ENCODE data around the gene ZNF574.

ZNF574 gene

GRCh38 chr19:42069619-42070351, 6.2 kb upstream of the ZNF574 start, which contains the start of gene GRIK5:
Gene GRIK5 (minus strand): TSS chr19:42070206. CDS start chr19:42065770, 4,436 bp downstream.
- H3F3A ChIP-seq (ENCODE audit: low read depth), result no peaks in the 10 kb centered on the region
- H3K79me2 ChIP-seq (ENCODE audit: insufficient read depth, low read length), result peaks cover 4% of the 10 kb centered on the region; the same call in 1 of the 2 replicates
- H3K9me2 ChIP-seq (replicated peaks; ENCODE audit: low read depth, low read length), result no peaks in the 10 kb centered on the region
- no peak within 1 kb of the TSS for H3K9ac ChIP-seq (ENCODE audit: low read depth, low read length, poor library complexity, severe bottlenecking)
- H3K27me3 ChIP-seq (ENCODE audit: insufficient read depth, low read length, poor library complexity, severe bottlenecking), result no peaks in the 10 kb centered on the region
- peaks cover 4% of the 10 kb centered on the region for H3K4me1 ChIP-seq (ENCODE audit: insufficient read depth, low read length, poor library complexity, severe bottlenecking)
- H3K4me2 ChIP-seq (ENCODE audit: low read depth, low read length, poor library complexity, severe bottlenecking), result no peak within 1 kb of the TSS
- H3K36me3 ChIP-seq (ENCODE audit: insufficient read depth, low read length), result no peaks in the 10 kb centered on the region
- no peaks in the 10 kb centered on the region for H4K20me1 ChIP-seq (ENCODE audit: insufficient read depth, low read length, poor library complexity, severe bottlenecking)
- H3K4me3 ChIP-seq (ENCODE audit: low read length, poor library complexity, severe bottlenecking), result no peak within 1 kb of the TSS
- TF ChIP-seq EZH2phosphoT487 (IDR thresholded peaks at IDR 0.05; ENCODE audit: borderline replicate concordance) (no peak), CTCF (conservative IDR thresholded peaks at IDR 0.05; ENCODE audit: low read length) (no peak)
- H2AFZ ChIP-seq (ENCODE audit: low read length), result no peak within 1 kb of the TSS
- no peaks in the 10 kb centered on the region for H3K9me3 ChIP-seq (ENCODE audit: insufficient read depth, low read depth, low read length)

GRCh38 chr19:42071247-42071646, 4.7 kb upstream of the ZNF574 start:
- no peaks in the 10 kb centered on the region for H3F3A ChIP-seq (ENCODE audit: low read depth)
- peaks cover 10% of the 10 kb centered on the region; the same call in 1 of the 2 replicates for H3K79me2 ChIP-seq (ENCODE audit: insufficient read depth, low read length)
- peaks cover under 1% of the 10 kb centered on the region for H4K20me1 ChIP-seq (ENCODE audit: insufficient read depth, low read length, poor library complexity, severe bottlenecking)
- H3K36me3 ChIP-seq (ENCODE audit: insufficient read depth, low read length), result no peaks in the 10 kb centered on the region
- no peaks in the 10 kb centered on the region for H3K27me3 ChIP-seq (ENCODE audit: insufficient read depth, low read length, poor library complexity, severe bottlenecking)
- H3K4me1 ChIP-seq (ENCODE audit: insufficient read depth, low read length, poor library complexity, severe bottlenecking), result peaks cover 7% of the 10 kb centered on the region
- H3K4me3 ChIP-seq (ENCODE audit: low read length, poor library complexity, severe bottlenecking), result no peak overlapping the region
- no peak overlapping the region for H2AFZ ChIP-seq (ENCODE audit: low read length)
- no peaks in the 10 kb centered on the region for H3K9me2 ChIP-seq (replicated peaks; ENCODE audit: low read depth, low read length)
- TF ChIP-seq EZH2phosphoT487 (IDR thresholded peaks at IDR 0.05; ENCODE audit: borderline replicate concordance) (no peak), CTCF (conservative IDR thresholded peaks at IDR 0.05; ENCODE audit: low read length) (no peak)
- no peak overlapping the region for H3K9ac ChIP-seq (ENCODE audit: low read depth, low read length, poor library complexity, severe bottlenecking)
- no peak overlapping the region for H3K4me2 ChIP-seq (ENCODE audit: low read depth, low read length, poor library complexity, severe bottlenecking)
- no peaks in the 10 kb centered on the region for H3K9me3 ChIP-seq (ENCODE audit: insufficient read depth, low read depth, low read length)

GRCh38 chr19:42074513-42075363, 1.2 kb upstream of the ZNF574 start:
- peaks cover 35% of the 10 kb centered on the region for H4K20me1 ChIP-seq (ENCODE audit: insufficient read depth, low read length, poor library complexity, severe bottlenecking)
- H3K4me3 ChIP-seq (ENCODE audit: low read length, poor library complexity, severe bottlenecking), result peak overlapping the region; percentile 94
- peaks cover 15% of the 10 kb centered on the region for H3K4me1 ChIP-seq (ENCODE audit: insufficient read depth, low read length, poor library complexity, severe bottlenecking)
- no peaks in the 10 kb centered on the region for H3K9me3 ChIP-seq (ENCODE audit: insufficient read depth, low read depth, low read length)
- no peaks in the 10 kb centered on the region for H3F3A ChIP-seq (ENCODE audit: low read depth)
- no peaks in the 10 kb centered on the region for H3K9me2 ChIP-seq (replicated peaks; ENCODE audit: low read depth, low read length)
- peaks cover 45% of the 10 kb centered on the region for H3K79me2 ChIP-seq (ENCODE audit: insufficient read depth, low read length)
- H3K36me3 ChIP-seq (ENCODE audit: insufficient read depth, low read length), result peaks cover 14% of the 10 kb centered on the region; the same call in 1 of the 2 replicates
- no peaks in the 10 kb centered on the region for H3K27me3 ChIP-seq (ENCODE audit: insufficient read depth, low read length, poor library complexity, severe bottlenecking)
- no peak overlapping the region for H2AFZ ChIP-seq (ENCODE audit: low read length)
- peak overlapping the region; percentile 96 for H3K9ac ChIP-seq (ENCODE audit: low read depth, low read length, poor library complexity, severe bottlenecking)
- no peak for TF ChIP-seq EZH2phosphoT487 (IDR thresholded peaks at IDR 0.05; ENCODE audit: borderline replicate concordance)
- no peak for TF ChIP-seq CTCF (conservative IDR thresholded peaks at IDR 0.05; ENCODE audit: low read length)
- H3K4me2 ChIP-seq (ENCODE audit: low read depth, low read length, poor library complexity, severe bottlenecking), result peak overlapping the region; percentile 88

Data from Loucy (cell line).